A673 (cell line): ENCODE data around the gene HSF2. TPM values are rescaled to one million over a fixed set of nuclear protein-coding genes. Genes with fewer than 3 reads are reported as not detected.

Experiments
- BruUV-seq: library from RNA; stranded (reverse); fragments of 400-500 nt; replicated peaks from 2 replicates; lab custom pipeline; 2021; lab: Mats Ljungman, UMichigan
- CTCF ChIA-PET: fragments of 300-600 bp; sonication (Branson Sonifier 250); formaldehyde crosslinking; loops from one replicate; lab custom pipeline; 2022; ENCODE audit warnings: antibody characterized with exemption; lab: Charles Lee
- POLR2A ChIA-PET: fragments of 300-600 bp; sonication (Branson Sonifier 250); formaldehyde crosslinking; loops from one replicate; lab custom pipeline; 2022; ENCODE audit warnings: antibody characterized with exemption; ENCODE audit not compliant: low non-redundant PET; lab: Charles Lee
- DNase-seq: peaks from one replicate; pipeline ENCODE4 v3.0.0-alpha.2; 2015; ENCODE audit warnings: low spot score
- H3K27ac ChIP-seq: fragments of 200-600 bp; sonication (generic); 2 replicates; pipeline ENCODE4 v1.5.1; 2016; ENCODE audit warnings: mixed run types, low read depth, mild to moderate bottlenecking, mixed read lengths, antibody characterized with exemption, low read length; ENCODE audit not compliant: poor library complexity, severe bottlenecking
- H3K27me3 ChIP-seq: fragments of 200-600 bp; sonication (generic); replicated peaks from 2 replicates; pipeline ENCODE4 v1.6.1; 2017; ENCODE audit warnings: mixed run types, low read depth, mild to moderate bottlenecking, mixed read lengths, antibody characterized with exemption, low read length; ENCODE audit not compliant: insufficient read depth, poor library complexity
- H3K36me3 ChIP-seq: fragments of 200-600 bp; sonication (generic); 2 replicates; pipeline ENCODE4 v1.6.1; 2016; ENCODE audit warnings: mixed run types, mild to moderate bottlenecking, mixed read lengths, antibody characterized with exemption, low read length; ENCODE audit not compliant: insufficient read depth, poor library complexity, severe bottlenecking
- H3K4me1 ChIP-seq: fragments of 200-600 bp; sonication (generic); 2 replicates; pipeline ENCODE4 v1.6.1; 2017; ENCODE audit warnings: mixed run types, mild to moderate bottlenecking, mixed read lengths, antibody characterized with exemption, low read length; ENCODE audit not compliant: insufficient read depth, poor library complexity, severe bottlenecking
- H3K4me3 ChIP-seq: fragments of 200-600 bp; sonication (generic); 2 replicates; pipeline ENCODE4 v1.5.1; 2016; ENCODE audit warnings: low read depth, mixed run types, mild to moderate bottlenecking, mixed read lengths, low read length; ENCODE audit not compliant: poor library complexity, severe bottlenecking
- H3K9me3 ChIP-seq: fragments of 200-600 bp; sonication (generic); 2 replicates; pipeline ENCODE4 v1.6.1; 2016; ENCODE audit warnings: mixed run types, low read depth, mild to moderate bottlenecking, mixed read lengths, antibody characterized with exemption, low read length; ENCODE audit not compliant: poor library complexity, severe bottlenecking
- CTCF ChIP-seq: fragments of 300-800, 200-600 bp; sonication (generic); conservative IDR thresholded peaks from 2 replicates; pipeline ENCODE4 v1.5.1; 2017; ENCODE audit warnings: low read depth, mild to moderate bottlenecking, antibody characterized with exemption, low read length, moderate library complexity, mixed read lengths
- EZH2 ChIP-seq: fragments of 200-600 bp; sonication (generic); IDR thresholded peaks from 2 replicates; pipeline ENCODE4 v1.6.1; 2017; ENCODE audit warnings: borderline replicate concordance, low read depth, mild to moderate bottlenecking, mixed read lengths, antibody characterized with exemption, low read length; ENCODE audit not compliant: poor library complexity, severe bottlenecking
- intact Hi-C: fragments of 100-400 bp; cut with micrococcal nuclease; formaldehyde crosslinking; loops from one replicate; pipeline ENCODE4 v1.10.0; 2022; ENCODE audit not compliant: unreplicated experiment
- total RNA-seq: library from RNA; stranded (reverse); gene quantifications from 2 replicates; pipeline ENCODE4 v1.2.3, GENCODE V29; 2021

The HSF2 gene
- total RNA-seq, 1 experiment from 2014 or later = 27.5 TPM

- no peak for TF ChIP-seq CTCF
- no peak for TF ChIP-seq EZH2
- DNase-seq = no peak
- no peaks in the 10 kb centered on the region for H3K27me3 ChIP-seq
- H3K9me3 ChIP-seq = no peaks in the 10 kb centered on the region
- POLR2A ChIA-PET = no interaction called here
- no TSS peak for BruUV-seq
- H3K27ac ChIP-seq = no peak overlapping the region
- peak overlapping the region; percentile 99 for H3K4me3 ChIP-seq
- CTCF ChIA-PET = no interaction called here
- peaks cover 15% of the 10 kb centered on the region for H3K4me1 ChIP-seq
- no peaks in the 10 kb centered on the region for H3K36me3 ChIP-seq
- intact Hi-C loops = loop anchor here (10.0 kb wide), 1 partner anchor 434 kb away; no protein-coding TSS in a partner anchor
Measured at GRCh38 chr6:122401104-122401503, 1.7 kb downstream of the HSF2 start.

GRCh38 chr6:122404444-122404843, 5.0 kb downstream of the HSF2 start:
- ChIA-PET CTCF (no interaction called here), POLR2A (no interaction called here)
- Histone ChIP-seq H3K27me3 (no peaks in the 10 kb centered on the region), H3K4me1 (peaks cover 30% of the 10 kb centered on the region), H3K4me3 (no peak overlapping the region), H3K27ac (no peak overlapping the region), H3K36me3 (no peaks in the 10 kb centered on the region), H3K9me3 (no peaks in the 10 kb centered on the region)
- intact Hi-C loops = loop anchor here (10.0 kb wide), 1 partner anchor 430 kb away; no protein-coding TSS in a partner anchor
- DNase-seq = no peak
- TF ChIP-seq CTCF (no peak), EZH2 (no peak)
- BruUV-seq = no TSS peak

- ChIA-PET CTCF (no interaction called here), POLR2A (no interaction called here)
- TF ChIP-seq EZH2 (no peak), CTCF (no peak; the same call in 1 of the 2 replicates)
- no peaks in the 10 kb centered on the region for H3K27me3 ChIP-seq
- H3K4me3 ChIP-seq = no peak overlapping the region
- DNase-seq = peak; percentile 15
- peak overlapping the region; percentile 25 for H3K27ac ChIP-seq
- intact Hi-C loops = loop anchor here (10.0 kb wide), 1 partner anchor 429 kb away; no protein-coding TSS in a partner anchor
- no peaks in the 10 kb centered on the region for H3K9me3 ChIP-seq
- peaks cover 37% of the 10 kb centered on the region for H3K4me1 ChIP-seq
- no peaks in the 10 kb centered on the region for H3K36me3 ChIP-seq
- BruUV-seq = no TSS peak
Measured at GRCh38 chr6:122405417-122405816, 6.0 kb downstream of the HSF2 start.
